Naive thymus-derived CD4-positive, alpha-beta T cell (primary cell): ENCODE data around the gene MSS51. TPM values are rescaled to one million over a fixed set of nuclear protein-coding genes. Genes with fewer than 3 reads are reported as not detected.

Source experiments
- ATAC-seq: fragments of 150-1000 bp; cut with Tn5 transposase; 2 replicates; pipeline ENCODE4 v1.10.0; 2021; ENCODE audit warnings: mild to moderate bottlenecking, moderate library complexity
- CTCF ChIA-PET: fragments of 350-600 bp; sonication (Branson Sonifier 250); formaldehyde crosslinking; loops from one replicate; lab custom pipeline; 2021; ENCODE audit warnings: antibody characterized with exemption; lab: Charles Lee
- POLR2A ChIA-PET: fragments of 350-600 bp; sonication (Branson Sonifier 250); formaldehyde crosslinking; loops from one replicate; lab custom pipeline; 2021; ENCODE audit warnings: antibody characterized with exemption, inconsistent platforms; lab: Charles Lee
- DNase-seq, 9 donors: peaks; one replicate each; pipeline versions ENCODE4 v3.0.0 to v3.0.0-alpha.2; 2020 to 2022; ENCODE audit warnings: mixed read lengths in 1 of 9
- H3K27ac ChIP-seq: one replicate; pipeline ENCODE4 v1.7.0; 2013; ENCODE audit warnings: mild to moderate bottlenecking, low read depth, low read length, moderate library complexity
- H3K27me3 ChIP-seq, 2 donors: one replicate each; pipeline ENCODE4 v1.7.0; 2013; ENCODE audit warnings: low read length in 2 of 2, mild to moderate bottlenecking in 2 of 2, moderate library complexity in 2 of 2; ENCODE audit not compliant: control insufficient read depth in 2 of 2, insufficient read depth in 2 of 2
- H3K36me3 ChIP-seq, 3 experiments: 1 replicate in 2 of 3; 2 replicates in 1 of 3; pipeline ENCODE4 v1.7.0; 2013; ENCODE audit warnings: low read length in 3 of 3, mild to moderate bottlenecking in 3 of 3, moderate library complexity in 1 of 3; ENCODE audit not compliant: insufficient read depth in 3 of 3, control insufficient read depth in 2 of 3
- H3K4me1 ChIP-seq, 2 donors: one replicate each; pipeline ENCODE4 v1.7.0; 2013; ENCODE audit warnings: low read length in 2 of 2, mild to moderate bottlenecking in 2 of 2, moderate library complexity in 1 of 2; ENCODE audit not compliant: control insufficient read depth in 2 of 2, insufficient read depth in 2 of 2
- H3K4me3 ChIP-seq: 2 replicates; pipeline ENCODE4 v1.7.0; 2013; ENCODE audit warnings: mild to moderate bottlenecking, low read length
- H3K9me3 ChIP-seq, 3 experiments: 1 replicate in 2 of 3; 2 replicates in 1 of 3; pipeline ENCODE4 v1.7.0; 2013; ENCODE audit warnings: low read length in 3 of 3; ENCODE audit not compliant: control insufficient read depth in 2 of 3
- H3K27ac Mint-ChIP-seq, 9 donors: one replicate each; pipeline ENCODE4 v1.8.0; 2020 to 2022; ENCODE audit warnings: mixed read lengths in 9 of 9, mild to moderate bottlenecking in 8 of 9, moderate library complexity in 5 of 9, inconsistent platforms in 2 of 9
- H3K27me3 Mint-ChIP-seq, 5 donors: one replicate each; pipeline ENCODE4 v1.8.0; 2021 to 2022; ENCODE audit warnings: mixed read lengths in 5 of 5, mild to moderate bottlenecking in 1 of 5
- H3K36me3 Mint-ChIP-seq, 5 donors: one replicate each; pipeline ENCODE4 v1.8.0; 2020 to 2022; ENCODE audit warnings: mixed read lengths in 5 of 5, mild to moderate bottlenecking in 3 of 5, inconsistent platforms in 1 of 5
- H3K4me1 Mint-ChIP-seq, 7 donors: one replicate each; pipeline ENCODE4 v1.8.0; 2020 to 2022; ENCODE audit warnings: mixed read lengths in 7 of 7, mild to moderate bottlenecking in 3 of 7, inconsistent platforms in 1 of 7
- H3K4me3 Mint-ChIP-seq, 10 donors: one replicate each; pipeline ENCODE4 v1.8.0; 2020 to 2022; ENCODE audit warnings: mild to moderate bottlenecking in 10 of 10, mixed read lengths in 10 of 10, moderate library complexity in 6 of 10, inconsistent platforms in 2 of 10
- H3K9me3 Mint-ChIP-seq, 11 donors: one replicate each; pipeline ENCODE4 v1.8.0; 2020 to 2022; ENCODE audit warnings: mixed read lengths in 11 of 11, mild to moderate bottlenecking in 4 of 11, inconsistent platforms in 1 of 11, moderate library complexity in 1 of 11
- intact Hi-C, 2 donors: fragments of 100-400 bp; cut with micrococcal nuclease; formaldehyde crosslinking; loops; one replicate each; pipeline ENCODE4 v1.15.1; 2023
- polyA plus RNA-seq, 2 donors: library from polyadenylated mRNA; unstranded; fragments of 300-500 nt; fragmentation: Illumina TruSeq; gene quantifications; one replicate each; pipeline ENCODE4 v1.2.3, GENCODE V29; 2021
- total RNA-seq, 6 experiments: library from RNA in 5 of 6; stranded (reverse) in 5 of 6; gene quantifications; 1 replicate in 5 of 6; 2 replicates in 1 of 6; pipeline ENCODE4 v1.2.3 and lab custom pipeline; 2021 to 2026

The MSS51 gene
- total and polyA plus RNA-seq, 7 experiments from 2014 or later = 0.18 to 4.9 (median 3.5) TPM

- ChIA-PET CTCF (no interaction called here), POLR2A (interaction anchor here (0.6 to 2.4 kb wide), 2 partner anchors 30 to 363 kb away, joined by 3 to 9 read pairs; partner anchors contain the start of gene PPP3CB)
Measured at GRCh38 chr10:73465978-73466726, 32.8 kb upstream of the MSS51 start.

GRCh38 chr10:73460897-73461296, 27.5 kb upstream of the MSS51 start:
- Mint-ChIP-seq H3K27me3 (no peaks in the 10 kb centered on the region), H3K36me3 (peaks cover 0 to 40% (median 26%) of the 10 kb centered on the region in 5 donors), H3K9me3 (peaks cover 0 to 1% (median 0%) of the 10 kb centered on the region in 11 donors), H3K4me1 (peaks cover 0 to 18% (median 8%) of the 10 kb centered on the region in 7 donors), H3K27ac (no peak overlapping the region), H3K4me3 (no peak overlapping the region)
- no peaks in the 10 kb centered on the region for H3K27me3 ChIP-seq
- H3K27ac ChIP-seq = no peak overlapping the region
- ChIA-PET POLR2A (no interaction called here), CTCF (no interaction called here)
- H3K9me3 ChIP-seq = no peaks in the 10 kb centered on the region
- H3K4me3 ChIP-seq = no peak overlapping the region
- intact Hi-C loops = no loop called here
- peaks cover 0 to 23% (median 9%) of the 10 kb centered on the region in 3 experiments for H3K36me3 ChIP-seq
- ATAC-seq (no peak), DNase-seq (no peak)
- no peaks in the 10 kb centered on the region for H3K4me1 ChIP-seq

More at GRCh38 chr10:73465978-73466726, 32.8 kb upstream of the MSS51 start:
- Histone ChIP-seq H3K4me3 (no peak overlapping the region), H3K36me3 (peaks cover 11 to 50% (median 17%) of the 10 kb centered on the region in 3 experiments), H3K4me1 (no peaks in the 10 kb centered on the region), H3K27me3 (no peaks in the 10 kb centered on the region), H3K27ac (no peak overlapping the region), H3K9me3 (no peaks in the 10 kb centered on the region)
- Mint-ChIP-seq H3K4me3 (no peak overlapping the region), H3K27ac (no peak overlapping the region), H3K9me3 (peaks cover 0 to 1% (median 0%) of the 10 kb centered on the region in 11 donors), H3K4me1 (peaks cover 0 to 14% (median 0%) of the 10 kb centered on the region in 7 donors), H3K27me3 (no peaks in the 10 kb centered on the region), H3K36me3 (peaks cover 12 to 47% (median 26%) of the 10 kb centered on the region in 5 donors)
- intact Hi-C loops = no loop called here
- no peak for ATAC-seq
- DNase-seq = no peak

GRCh38 chr10:73459683-73460314, 26.4 kb upstream of the MSS51 start:
- ATAC-seq (no peak), DNase-seq (no peak)
- H3K4me3 ChIP-seq = no peak overlapping the region
- H3K27me3 ChIP-seq = no peaks in the 10 kb centered on the region
- peaks cover 0 to 13% (median 0%) of the 10 kb centered on the region in 3 experiments for H3K36me3 ChIP-seq
- CTCF ChIA-PET = no interaction called here
- Mint-ChIP-seq H3K27ac (peak overlapping the region in 2 of 9 donors; percentile 17 to 29), H3K27me3 (no peaks in the 10 kb centered on the region), H3K4me3 (no peak overlapping the region), H3K9me3 (peaks cover 0 to 1% (median 0%) of the 10 kb centered on the region in 11 donors), H3K36me3 (peaks cover 4 to 40% (median 25%) of the 10 kb centered on the region in 5 donors), H3K4me1 (peaks cover 0 to 23% (median 8%) of the 10 kb centered on the region in 7 donors)
- H3K27ac ChIP-seq = no peak overlapping the region
- intact Hi-C loops = no loop called here
- no peaks in the 10 kb centered on the region for H3K4me1 ChIP-seq
- H3K9me3 ChIP-seq = no peaks in the 10 kb centered on the region
- POLR2A ChIA-PET = no interaction called here

- intact Hi-C loops = no loop called here
- ChIA-PET POLR2A (no interaction called here), CTCF (interaction anchor here (0.9 kb wide), 1 partner anchor 54 kb away, joined by 3 read pairs; no protein-coding TSS in a partner anchor)
- Mint-ChIP-seq H3K27me3 (no peaks in the 10 kb centered on the region), H3K9me3 (no peaks in the 10 kb centered on the region), H3K4me3 (no peak overlapping the region), H3K36me3 (peaks cover 4 to 37% (median 24%) of the 10 kb centered on the region in 5 donors), H3K27ac (peak overlapping the region in 2 of 9 donors; percentile 26 to 34), H3K4me1 (peaks cover 0 to 16% (median 8%) of the 10 kb centered on the region in 7 donors)
- H3K4me1 ChIP-seq = no peaks in the 10 kb centered on the region
- H3K36me3 ChIP-seq = peaks cover 0 to 8% (median 6%) of the 10 kb centered on the region in 3 experiments
- no peaks in the 10 kb centered on the region for H3K9me3 ChIP-seq
- DNase-seq (no peak), ATAC-seq (no peak)
- H3K4me3 ChIP-seq = no peak overlapping the region
- no peak overlapping the region for H3K27ac ChIP-seq
- H3K27me3 ChIP-seq = no peaks in the 10 kb centered on the region
Measured at GRCh38 chr10:73456187-73456890, 23.0 kb upstream of the MSS51 start.

GRCh38 chr10:73449113-73449512, 15.8 kb upstream of the MSS51 start:
- H3K36me3 ChIP-seq = peaks cover 4 to 23% (median 14%) of the 10 kb centered on the region in 3 experiments
- Mint-ChIP-seq H3K27ac (peak overlapping the region in 1 of 9 donors; percentile 15), H3K4me1 (peaks cover 0 to 8% (median 2%) of the 10 kb centered on the region in 7 donors), H3K9me3 (no peaks in the 10 kb centered on the region), H3K36me3 (peaks cover 4 to 40% (median 10%) of the 10 kb centered on the region in 5 donors), H3K27me3 (no peaks in the 10 kb centered on the region), H3K4me3 (no peak overlapping the region)
- intact Hi-C loops = no loop called here
- H3K27ac ChIP-seq = no peak overlapping the region
- no peaks in the 10 kb centered on the region for H3K27me3 ChIP-seq
- H3K4me3 ChIP-seq = no peak overlapping the region
- DNase-seq = no peak
- H3K9me3 ChIP-seq = no peaks in the 10 kb centered on the region
- ATAC-seq = no peak
- H3K4me1 ChIP-seq = no peaks in the 10 kb centered on the region
- CTCF ChIA-PET = no interaction called here
- POLR2A ChIA-PET = no interaction called here

- no peaks in the 10 kb centered on the region for H3K9me3 ChIP-seq
- Mint-ChIP-seq H3K27ac (peak overlapping the region in 2 of 9 donors; percentile 1 to 2), H3K4me1 (peaks cover 0 to 8% (median 2%) of the 10 kb centered on the region in 7 donors), H3K27me3 (no peaks in the 10 kb centered on the region), H3K4me3 (no peak overlapping the region), H3K9me3 (no peaks in the 10 kb centered on the region), H3K36me3 (peaks cover 4 to 36% (median 9%) of the 10 kb centered on the region in 5 donors)
- ChIA-PET CTCF (no interaction called here), POLR2A (interaction anchor here (0.8 to 1.4 kb wide), 2 partner anchors 48 to 52 kb away, joined by 3 read pairs; partner anchors contain the start of gene PPP3CB)
- H3K4me3 ChIP-seq = no peak overlapping the region
- H3K27ac ChIP-seq = no peak overlapping the region
- DNase-seq = no peak
- no peaks in the 10 kb centered on the region for H3K4me1 ChIP-seq
- peaks cover 0 to 29% (median 14%) of the 10 kb centered on the region in 3 experiments for H3K36me3 ChIP-seq
- ATAC-seq = no peak
- intact Hi-C loops = no loop called here
- H3K27me3 ChIP-seq = no peaks in the 10 kb centered on the region
Measured at GRCh38 chr10:73448384-73448783, 15.0 kb upstream of the MSS51 start.
